NB4 (cell line): ENCODE results near the gene PRKCE.
"Not testable (repeated sequence)": the region's sequence is repeated elsewhere in the genome, so short reads cannot be mapped to it uniquely, and the experiment has no call there.

ENCODE experiments used
- CTCF ChIP-seq: IDR thresholded peaks from one replicate; pipeline ENCODE4 v1.5.1; 2012; ENCODE audit warnings: low read depth, low read length
- POLR2A ChIP-seq: IDR thresholded peaks from 2 replicates; pipeline ENCODE4 v1.6.1; 2011; ENCODE audit warnings: mild to moderate bottlenecking; ENCODE audit not compliant: insufficient read length; ENCODE audit errors: extremely low read depth

DNA sequence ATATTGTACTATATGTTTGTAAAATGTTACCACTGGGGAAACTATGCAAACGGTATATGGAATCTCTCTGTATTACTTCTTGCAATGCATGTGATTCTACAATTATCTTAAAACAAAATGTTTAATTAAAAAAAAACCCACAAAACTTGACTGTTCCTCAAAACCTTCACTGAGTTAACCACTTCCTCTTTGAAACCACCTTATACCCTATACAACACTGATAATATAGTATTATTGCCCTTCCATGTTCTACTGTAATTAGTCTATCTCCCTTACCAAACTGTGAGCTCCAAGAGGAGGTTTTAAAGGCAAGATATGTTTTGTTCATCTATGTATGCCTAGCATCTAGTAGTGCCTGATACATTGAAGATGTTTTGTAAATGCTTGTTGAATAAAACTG, 572.0 kb downstream of the PRKCE start:
- TF ChIP-seq CTCF, POLR2A: not testable (repeated sequence)
